A549 (cell line): ENCODE data around the gene EIF3B. TPM values are rescaled to one million over a fixed set of nuclear protein-coding genes. Genes with fewer than 3 reads are reported as not detected.

Source experiments
- ATAC-seq, 2 experiments: fragments of 200-7000 bp in 1 of 2; fragments of >200 bp in 1 of 2; cut with Nextera tagmentation in 1 of 2; cut with Tn5 transposase in 1 of 2; 3 replicates each; pipeline versions ENCODE4 v1.8.0 to v1.9.1; 2018 to 2020; ENCODE audit warnings: mild to moderate bottlenecking in 1 of 2, moderate library complexity in 1 of 2
- CTCF ChIA-PET: fragments of 300-600 bp; sonication (Branson Sonifier 250); formaldehyde crosslinking; extraction: SDS; loops from one replicate; lab custom pipeline; 2021; ENCODE audit warnings: antibody characterized with exemption, inconsistent platforms; lab: Yijun Ruan, JAX
- POLR2A ChIA-PET: fragments of 350-600 bp; formaldehyde crosslinking; extraction: SDS; loops from one replicate; lab custom pipeline; 2021; ENCODE audit warnings: antibody characterized with exemption, inconsistent platforms; lab: Yijun Ruan, JAX
- DNase-seq, 2 experiments: peaks; one replicate each; pipeline versions ENCODE4 v3.0.0 to v3.0.0-alpha.2; 2011 to 2016; ENCODE audit warnings: low read depth in 1 of 2, low spot score in 1 of 2
- FAIRE-seq: peaks from 2 replicates; lab custom pipeline; 2011; peaks lifted over from hg19 to GRCh38; lab: Jason Lieb, UNC
- H3K27ac ChIP-seq, 2 experiments: fragments of >200 bp; sonication (Bioruptor Twin); formaldehyde crosslinking; 3 replicates each; pipeline ENCODE4 v1.5.1; 2016 to 2017
- H3K4me1 ChIP-seq: fragments of >200 bp; sonication (Bioruptor Twin); formaldehyde crosslinking; 3 replicates; pipeline ENCODE4 v1.6.1; 2016
- H3K4me2 ChIP-seq: fragments of >200 bp; sonication (Bioruptor Twin); formaldehyde crosslinking; 3 replicates; pipeline ENCODE4 v1.6.1; 2016
- H3K4me3 ChIP-seq: fragments of >200 bp; sonication (Bioruptor Twin); formaldehyde crosslinking; 3 replicates; pipeline ENCODE4 v1.5.1; 2016
- H3K9me3 ChIP-seq: fragments of >200 bp; sonication (Bioruptor Twin); formaldehyde crosslinking; 3 replicates; pipeline ENCODE4 v1.6.1; 2016
- CHD4 ChIP-seq: fragments of 200-600 bp; sonication (generic); IDR thresholded peaks from 2 replicates; pipeline ENCODE4 v1.6.1; 2016; ENCODE audit warnings: antibody characterized with exemption, mild to moderate bottlenecking, borderline replicate concordance
- CTCF ChIP-seq: fragments of >200 bp; sonication (Bioruptor Twin); formaldehyde crosslinking; IDR thresholded peaks from 3 replicates; pipeline ENCODE4 v1.5.1; 2016
- FOXS1 ChIP-seq: fragments of 250-450 bp; sonication (Bioruptor Pico); IDR thresholded peaks from 2 replicates; pipeline ENCODE4 v1.5.0; 2020; ENCODE audit warnings: mild to moderate bottlenecking, moderate library complexity
- HEYL ChIP-seq: fragments of 250-450 bp; sonication (Bioruptor Pico); IDR thresholded peaks from 2 replicates; pipeline ENCODE4 v1.8.0; 2021; ENCODE audit warnings: mild to moderate bottlenecking, moderate library complexity
- HMGXB4 ChIP-seq: fragments of 250-450 bp; sonication (Bioruptor Pico); IDR thresholded peaks from 2 replicates; pipeline ENCODE4 v1.5.0; 2021; ENCODE audit warnings: mild to moderate bottlenecking, moderate library complexity, borderline replicate concordance
- HOXA7 ChIP-seq: fragments of 250-450 bp; sonication (Bioruptor Pico); IDR thresholded peaks from 2 replicates; pipeline ENCODE4 v1.5.0; 2020; ENCODE audit warnings: mild to moderate bottlenecking, moderate library complexity
- JUNB ChIP-seq: fragments of >200 bp; sonication (Bioruptor Twin); formaldehyde crosslinking; IDR thresholded peaks from 2 replicates; pipeline ENCODE4 v1.6.1; 2016
- RCOR1 ChIP-seq: fragments of 150-350 bp; IDR thresholded peaks from 2 replicates; pipeline ENCODE4 v1.6.1; 2014; ENCODE audit warnings: antibody characterized with exemption, low read length, low read depth
- RFX5 ChIP-seq: fragments of 450-650 bp; IDR thresholded peaks from 2 replicates; pipeline ENCODE4 v1.7.1; 2014; ENCODE audit warnings: antibody characterized with exemption, mild to moderate bottlenecking, moderate library complexity
- USF2 ChIP-seq: fragments of 450-650 bp; IDR thresholded peaks from 2 replicates; pipeline ENCODE4 v1.6.1; 2014; ENCODE audit warnings: antibody characterized with exemption
- ZFP36 ChIP-seq: fragments of 450-650 bp; IDR thresholded peaks from 2 replicates; pipeline ENCODE4 v1.6.1; 2014; ENCODE audit warnings: borderline replicate concordance; ENCODE audit not compliant: partially characterized antibody
- ZNF302 ChIP-seq: fragments of 250-450 bp; sonication (Bioruptor Pico); IDR thresholded peaks from 2 replicates; pipeline ENCODE4 v1.9.0; 2021; ENCODE audit warnings: inconsistent platforms, mild to moderate bottlenecking, moderate library complexity
- WGBS: methylation state at CpG from one replicate; pipeline ENCODE4 v1.1.6; 2017; ENCODE audit errors: missing lambda C conversion rate; 5-methylcytosine and 5-hydroxymethylcytosine counted together
- polyA plus RNA-seq, 4 experiments: library from polyadenylated mRNA; depleted of rRNA in 3 of 4; stranded (reverse); fragments of >200 nt; fragmentation: RNase III in 1 of 4; extraction: RNeasy Plus Mini Kit Qiagen cat#74134 plus additional on column Dnase treatment in 1 of 4; gene quantifications; 2 replicates in 3 of 4; 3 replicates in 1 of 4; pipeline ENCODE4 v1.2.3, GENCODE V29; 2011 to 2017

EIF3B gene
- polyA plus RNA-seq, 2 of the 4 experiments (the other 2 are of a cell fraction) = 207 to 219 TPM

- TF ChIP-seq CTCF = no peak
- ATAC-seq (no peak), DNase-seq (no peak), FAIRE-seq (no peak)
- ChIA-PET CTCF (no interaction called here), POLR2A (no interaction called here)
- no peak overlapping the region for H3K27ac ChIP-seq
- H3K4me2 ChIP-seq = no peak overlapping the region
- 64% methylated on average over 5 of the region's 5 CpGs for WGBS
- H3K4me1 ChIP-seq = no peaks in the 10 kb centered on the region
- no peak overlapping the region for H3K4me3 ChIP-seq
- no peaks in the 10 kb centered on the region for H3K9me3 ChIP-seq
Measured at GRCh38 chr7:2381227-2381626, 26.6 kb downstream of the EIF3B start.

- no peak for ATAC-seq
- POLR2A ChIA-PET = interaction anchor here (0.6 kb wide), 1 partner anchor 16 kb away, joined by 4 read pairs; no protein-coding TSS in a partner anchor
Measured at GRCh38 chr7:2381881-2382509, 27.4 kb downstream of the EIF3B start.

More at GRCh38 chr7:2381881-2382509, 27.4 kb downstream of the EIF3B start:
- H3K4me2 ChIP-seq = no peak overlapping the region
- FAIRE-seq = no peak
- H3K9me3 ChIP-seq = no peaks in the 10 kb centered on the region
- no peak overlapping the region for H3K27ac ChIP-seq
- CTCF ChIA-PET = no interaction called here
- 93% methylated on average over 19 of the region's 21 CpGs for WGBS
- no peaks in the 10 kb centered on the region for H3K4me1 ChIP-seq
- DNase-seq = no peak
- TF ChIP-seq ZNF302 (CRISPR knock-in tag) (no peak), RFX5 (no peak), ZFP36 (no peak), CHD4 (no peak), USF2 (no peak), HEYL (CRISPR knock-in tag) (no peak), CTCF (no peak), RCOR1 (no peak), HOXA7 (CRISPR knock-in tag) (no peak), FOXS1 (CRISPR knock-in tag) (no peak), HMGXB4 (CRISPR knock-in tag) (no peak), JUNB (no peak)
- no peak overlapping the region for H3K4me3 ChIP-seq
